ENCODE measurements around the gene UGT2B15.

DNA sequence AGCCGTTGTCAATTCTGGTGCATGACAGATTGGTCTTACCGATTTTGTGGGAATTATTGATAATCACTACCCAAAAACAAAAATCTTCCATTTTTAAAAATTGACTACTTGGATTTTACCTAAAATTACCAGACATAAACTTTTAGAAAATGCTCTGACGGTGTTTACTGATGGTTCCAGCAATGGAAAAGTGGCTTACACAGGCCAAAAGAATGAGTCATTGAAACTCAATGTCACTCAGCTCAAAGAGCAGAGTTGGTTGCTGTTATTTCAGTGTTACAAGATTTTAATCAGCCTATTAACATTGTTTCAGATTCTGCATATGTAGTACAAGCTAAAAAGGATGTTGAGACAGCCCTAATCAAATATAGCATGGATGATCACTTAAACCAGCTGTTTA, 71.3 kb downstream of the UGT2B15 start:
- TF ChIP-seq POLR2AphosphoS5 (IDR thresholded peaks at IDR 0.05), result no peak
- TF ChIP-seq, protein P1, sequence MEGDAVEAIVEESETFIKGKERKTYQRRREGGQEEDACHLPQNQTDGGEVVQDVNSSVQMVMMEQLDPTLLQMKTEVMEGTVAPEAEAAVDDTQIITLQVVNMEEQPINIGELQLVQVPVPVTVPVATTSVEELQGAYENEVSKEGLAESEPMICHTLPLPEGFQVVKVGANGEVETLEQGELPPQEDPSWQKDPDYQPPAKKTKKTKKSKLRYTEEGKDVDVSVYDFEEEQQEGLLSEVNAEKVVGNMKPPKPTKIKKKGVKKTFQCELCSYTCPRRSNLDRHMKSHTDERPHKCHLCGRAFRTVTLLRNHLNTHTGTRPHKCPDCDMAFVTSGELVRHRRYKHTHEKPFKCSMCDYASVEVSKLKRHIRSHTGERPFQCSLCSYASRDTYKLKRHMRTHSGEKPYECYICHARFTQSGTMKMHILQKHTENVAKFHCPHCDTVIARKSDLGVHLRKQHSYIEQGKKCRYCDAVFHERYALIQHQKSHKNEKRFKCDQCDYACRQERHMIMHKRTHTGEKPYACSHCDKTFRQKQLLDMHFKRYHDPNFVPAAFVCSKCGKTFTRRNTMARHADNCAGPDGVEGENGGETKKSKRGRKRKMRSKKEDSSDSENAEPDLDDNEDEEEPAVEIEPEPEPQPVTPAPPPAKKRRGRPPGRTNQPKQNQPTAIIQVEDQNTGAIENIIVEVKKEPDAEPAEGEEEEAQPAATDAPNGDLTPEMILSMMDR (IDR thresholded peaks at IDR 0.05), result no peak
- TF ChIP-seq POLR2A (IDR thresholded peaks at IDR 0.05), result no peak

Data from prostate gland (tissue), 2 donors.